MM.1S (cell line): ENCODE results near the gene LGR5.

Experiments used
- EZH2phosphoT487 ChIP-seq: fragments of 300-600 bp; sonication (generic); IDR thresholded peaks from 2 replicates; pipeline ENCODE4 v1.6.1; 2018; ENCODE audit warnings: antibody characterized with exemption, low read length
- TF ChIP-seq, protein P1 (sequence below): fragments of 300-600 bp; sonication (generic); IDR thresholded peaks from 2 replicates; pipeline ENCODE4 v1.5.1; 2016; ENCODE audit warnings: antibody characterized with exemption, low read length, mixed read lengths

DNA sequence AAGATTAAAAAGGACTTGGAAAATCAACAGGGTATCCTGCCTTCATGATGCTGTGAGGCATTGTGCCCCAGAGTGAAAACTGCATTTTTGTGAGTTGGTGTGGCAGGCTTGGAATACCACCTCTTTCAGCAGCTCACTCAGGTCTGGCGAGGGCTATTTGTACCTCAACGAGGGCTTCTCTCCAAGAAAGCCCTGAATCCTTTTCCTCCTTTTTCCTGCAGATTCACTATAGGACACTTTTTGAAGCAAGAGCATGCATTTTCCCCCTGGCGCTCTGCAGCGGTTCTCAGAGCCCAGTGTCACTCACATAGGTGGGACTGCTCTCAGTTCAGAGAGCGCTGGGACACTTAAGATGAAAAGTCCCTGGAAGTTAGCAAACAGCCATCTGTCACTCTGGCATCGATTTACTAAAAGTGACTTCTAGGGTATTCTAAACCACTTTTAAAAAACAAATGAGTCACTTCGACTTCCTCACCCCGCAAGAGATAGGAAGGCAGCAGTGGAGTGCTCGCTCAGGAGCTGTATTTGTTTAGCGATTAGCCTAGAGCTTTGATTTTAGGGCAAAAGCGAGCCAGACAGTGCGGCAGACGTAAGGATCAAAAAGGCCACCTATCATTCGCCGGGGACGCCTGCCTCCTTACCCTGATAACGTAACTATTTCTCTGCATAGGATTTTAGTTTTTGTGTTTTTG lies 782 bp upstream of the LGR5 start:
- TF ChIP-seq, protein P1, sequence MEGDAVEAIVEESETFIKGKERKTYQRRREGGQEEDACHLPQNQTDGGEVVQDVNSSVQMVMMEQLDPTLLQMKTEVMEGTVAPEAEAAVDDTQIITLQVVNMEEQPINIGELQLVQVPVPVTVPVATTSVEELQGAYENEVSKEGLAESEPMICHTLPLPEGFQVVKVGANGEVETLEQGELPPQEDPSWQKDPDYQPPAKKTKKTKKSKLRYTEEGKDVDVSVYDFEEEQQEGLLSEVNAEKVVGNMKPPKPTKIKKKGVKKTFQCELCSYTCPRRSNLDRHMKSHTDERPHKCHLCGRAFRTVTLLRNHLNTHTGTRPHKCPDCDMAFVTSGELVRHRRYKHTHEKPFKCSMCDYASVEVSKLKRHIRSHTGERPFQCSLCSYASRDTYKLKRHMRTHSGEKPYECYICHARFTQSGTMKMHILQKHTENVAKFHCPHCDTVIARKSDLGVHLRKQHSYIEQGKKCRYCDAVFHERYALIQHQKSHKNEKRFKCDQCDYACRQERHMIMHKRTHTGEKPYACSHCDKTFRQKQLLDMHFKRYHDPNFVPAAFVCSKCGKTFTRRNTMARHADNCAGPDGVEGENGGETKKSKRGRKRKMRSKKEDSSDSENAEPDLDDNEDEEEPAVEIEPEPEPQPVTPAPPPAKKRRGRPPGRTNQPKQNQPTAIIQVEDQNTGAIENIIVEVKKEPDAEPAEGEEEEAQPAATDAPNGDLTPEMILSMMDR, result no peak
- no peak for TF ChIP-seq EZH2phosphoT487
